Measurements from ENCODE around the gene GDF9.

Gene GDF9

DNA sequence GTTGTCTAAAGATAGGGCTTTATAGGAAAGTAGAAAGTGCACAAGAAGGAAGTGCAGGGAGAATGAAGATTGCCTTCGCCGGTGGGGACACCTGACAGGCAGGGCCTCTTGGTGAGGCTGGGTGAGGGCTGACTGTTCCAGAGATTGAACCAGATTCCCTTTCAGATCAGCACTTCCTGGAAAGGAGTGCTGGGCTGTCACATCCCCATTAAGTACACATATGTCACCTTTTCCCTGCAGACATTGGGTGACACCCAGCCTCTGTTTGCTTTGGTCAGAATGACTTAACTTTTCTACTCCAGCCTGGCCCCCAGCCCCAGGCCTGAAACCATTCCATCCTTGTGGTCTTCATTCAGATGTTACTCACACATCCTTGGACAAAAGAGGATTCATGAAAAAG is 28.4 kb downstream of the GDF9 start:
- no peaks in the 10 kb centered on the region for H3K36me3 ChIP-seq
- H3K9me3 ChIP-seq = no peaks in the 10 kb centered on the region
- peaks cover 66% of the 10 kb centered on the region for H3K27me3 ChIP-seq
- no peak overlapping the region for H3K4me3 ChIP-seq (ENCODE audit: low read depth in 1 of 2, low read length in 1 of 2)
- H3K27ac ChIP-seq = no peak overlapping the region
- H3K4me1 ChIP-seq (ENCODE audit: control insufficient read depth in 1 of 2, insufficient read depth in 1 of 2, low read depth in 1 of 2, low read length in 1 of 2) = no peaks in the 10 kb centered on the region
- TF ChIP-seq CTCF (IDR thresholded peaks at IDR 0.05) = no peak

DNA sequence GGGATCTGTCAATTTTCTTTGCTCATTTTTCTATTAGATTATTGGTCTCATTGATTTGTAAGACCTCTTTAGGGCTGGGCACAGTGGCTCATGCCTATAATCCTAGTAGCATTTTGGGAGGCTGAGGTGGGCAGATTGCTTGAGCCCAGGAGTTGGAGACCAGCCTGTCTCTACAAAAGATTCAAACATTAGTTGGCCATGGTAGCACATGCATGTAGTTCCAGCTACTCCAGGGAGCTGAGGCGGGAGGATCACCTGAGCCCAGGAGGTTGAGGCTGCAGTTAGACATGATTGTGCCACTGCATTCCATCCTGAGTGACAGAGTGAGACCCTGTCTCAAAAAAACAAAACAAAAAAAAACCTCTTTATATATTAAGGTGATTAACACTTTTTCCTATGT is 29.4 kb downstream of the GDF9 start:
- TF ChIP-seq CTCF (IDR thresholded peaks at IDR 0.05) = no peak
- H3K27me3 ChIP-seq = peaks cover 75% of the 10 kb centered on the region
- no peaks in the 10 kb centered on the region for H3K36me3 ChIP-seq
- no peak overlapping the region for H3K27ac ChIP-seq
- H3K4me1 ChIP-seq (ENCODE audit: control insufficient read depth in 1 of 2, insufficient read depth in 1 of 2, low read depth in 1 of 2, low read length in 1 of 2) = no peaks in the 10 kb centered on the region
- no peak overlapping the region for H3K4me3 ChIP-seq (ENCODE audit: low read depth in 1 of 2, low read length in 1 of 2)
- no peaks in the 10 kb centered on the region for H3K9me3 ChIP-seq

DNA sequence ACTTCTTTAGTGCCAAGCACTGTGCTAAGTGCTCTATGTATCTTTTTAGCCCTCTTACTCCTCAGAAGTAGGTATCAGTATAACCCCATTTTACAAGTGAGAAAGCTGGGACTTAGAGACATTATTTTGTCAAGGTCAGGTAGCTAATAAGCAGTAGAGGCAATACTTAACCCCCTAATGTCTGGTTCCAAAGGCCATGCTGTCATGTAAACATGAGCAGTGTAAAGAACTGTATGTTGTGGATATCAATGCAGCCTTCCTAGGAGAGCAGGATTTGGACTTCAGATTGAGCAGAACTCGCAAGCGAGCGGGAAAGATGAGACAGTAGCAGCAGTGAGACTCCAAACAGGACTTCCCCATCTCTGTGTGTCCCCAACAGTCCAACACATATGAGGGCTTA is 32.2 kb downstream of the GDF9 start:
- H3K4me1 ChIP-seq (ENCODE audit: control insufficient read depth in 1 of 2, insufficient read depth in 1 of 2, low read depth in 1 of 2, low read length in 1 of 2) = peaks cover 2 to 12% of the 10 kb centered on the region in 2 experiments
- no peak overlapping the region for H3K4me3 ChIP-seq (ENCODE audit: low read depth in 1 of 2, low read length in 1 of 2)
- TF ChIP-seq CTCF (IDR thresholded peaks at IDR 0.05) = no peak
- H3K36me3 ChIP-seq = no peaks in the 10 kb centered on the region
- peaks cover 76% of the 10 kb centered on the region for H3K27me3 ChIP-seq
- H3K27ac ChIP-seq = no peak overlapping the region
- H3K9me3 ChIP-seq = no peaks in the 10 kb centered on the region

GRCh38 chr5:132832612-132833011 is 33.7 kb downstream of the GDF9 start:
- Histone ChIP-seq H3K4me1 (ENCODE audit: control insufficient read depth in 1 of 2, insufficient read depth in 1 of 2, low read depth in 1 of 2, low read length in 1 of 2) (peaks cover 2 to 12% of the 10 kb centered on the region in 2 experiments), H3K27me3 (peaks cover 77% of the 10 kb centered on the region), H3K27ac (no peak overlapping the region), H3K36me3 (no peaks in the 10 kb centered on the region), H3K4me3 (ENCODE audit: low read depth in 1 of 2, low read length in 1 of 2) (no peak overlapping the region), H3K9me3 (no peaks in the 10 kb centered on the region)
- TF ChIP-seq CTCF (IDR thresholded peaks at IDR 0.05) = no peak

- H3K4me3 ChIP-seq (ENCODE audit: low read depth in 1 of 2, low read length in 1 of 2) = no peak overlapping the region
- H3K27ac ChIP-seq = no peak overlapping the region
- no peaks in the 10 kb centered on the region for H3K9me3 ChIP-seq
- H3K4me1 ChIP-seq (ENCODE audit: control insufficient read depth in 1 of 2, insufficient read depth in 1 of 2, low read depth in 1 of 2, low read length in 1 of 2) = peaks cover 2 to 12% of the 10 kb centered on the region in 2 experiments
- no peaks in the 10 kb centered on the region for H3K36me3 ChIP-seq
- H3K27me3 ChIP-seq = peaks cover 90% of the 10 kb centered on the region
- no peak for TF ChIP-seq CTCF (IDR thresholded peaks at IDR 0.05)
Observed at GRCh38 chr5:132831095-132831860, 35.0 kb downstream of the GDF9 start.
